Astrocyte (in vitro differentiated cells and primary cell): ENCODE results near the gene FCN1. TPM values are rescaled to one million over a fixed set of nuclear protein-coding genes. Genes with fewer than 3 reads are reported as not detected.

ENCODE experiments used
- DNase-seq: peaks from one replicate; pipeline ENCODE4 v3.0.0-alpha.2; 2010; ENCODE audit warnings: low read depth
- FAIRE-seq: peaks from 2 replicates; lab custom pipeline; 2011; peaks lifted over from hg19 to GRCh38; lab: Jason Lieb, UNC
- H2AFZ ChIP-seq: 2 replicates; pipeline ENCODE4 v1.6.0; 2012; ENCODE audit warnings: low read depth, low read length, inconsistent platforms
- H3K27ac ChIP-seq: 2 replicates; pipeline ENCODE4 v1.5.1; 2011; ENCODE audit warnings: low read depth, low read length, inconsistent platforms
- H3K27me3 ChIP-seq: 2 replicates; pipeline ENCODE4 v1.6.0; 2011; ENCODE audit warnings: low read length, inconsistent platforms; ENCODE audit not compliant: insufficient read depth
- H3K36me3 ChIP-seq: 2 replicates; pipeline ENCODE4 v1.5.1; 2011; ENCODE audit warnings: low read length, inconsistent platforms; ENCODE audit not compliant: insufficient read depth
- H3K4me1 ChIP-seq: 2 replicates; pipeline ENCODE4 v1.5.1; 2011; ENCODE audit warnings: low read length, inconsistent platforms; ENCODE audit not compliant: insufficient read depth
- H3K4me2 ChIP-seq: 2 replicates; pipeline ENCODE4 v1.6.0; 2012; ENCODE audit warnings: low read length, inconsistent platforms
- H3K4me3 ChIP-seq: 2 replicates; pipeline ENCODE4 v1.5.1; 2011; ENCODE audit warnings: low read depth, mild to moderate bottlenecking, low read length, inconsistent platforms; ENCODE audit not compliant: insufficient read depth
- H3K79me2 ChIP-seq: 2 replicates; pipeline ENCODE4 v1.6.0; 2012; ENCODE audit warnings: mild to moderate bottlenecking, low read length, inconsistent platforms; ENCODE audit not compliant: insufficient read depth
- H3K9ac ChIP-seq: 2 replicates; pipeline ENCODE4 v1.6.0; 2012; ENCODE audit warnings: mild to moderate bottlenecking, low read length, inconsistent platforms
- H3K9me3 ChIP-seq: 2 replicates; pipeline ENCODE4 v1.5.1; 2012; ENCODE audit warnings: low read depth, mild to moderate bottlenecking, low read length, inconsistent platforms; ENCODE audit not compliant: insufficient read depth
- H4K20me1 ChIP-seq: 2 replicates; pipeline ENCODE4 v1.6.0; 2012; ENCODE audit warnings: low read length, inconsistent platforms; ENCODE audit not compliant: insufficient read depth
- H3K27ac Mint-ChIP-seq: one replicate; pipeline ENCODE4 v1.8.0; 2021; ENCODE audit warnings: mild to moderate bottlenecking, mixed read lengths; ENCODE audit not compliant: unreplicated experiment
- H3K27me3 Mint-ChIP-seq: one replicate; pipeline ENCODE4 v1.8.0; 2021; ENCODE audit warnings: low read depth, mixed read lengths; ENCODE audit not compliant: unreplicated experiment
- H3K36me3 Mint-ChIP-seq: one replicate; pipeline ENCODE4 v1.8.0; 2021; ENCODE audit warnings: low read depth, mixed read lengths; ENCODE audit not compliant: unreplicated experiment
- H3K4me1 Mint-ChIP-seq: one replicate; pipeline ENCODE4 v1.8.0; 2021; ENCODE audit warnings: low read depth, mixed read lengths; ENCODE audit not compliant: unreplicated experiment
- H3K4me3 Mint-ChIP-seq: one replicate; pipeline ENCODE4 v1.8.0; 2021; ENCODE audit warnings: mild to moderate bottlenecking, moderate library complexity, mixed read lengths; ENCODE audit not compliant: unreplicated experiment
- H3K9me3 Mint-ChIP-seq: one replicate; pipeline ENCODE4 v1.8.0; 2021; ENCODE audit warnings: mild to moderate bottlenecking, mixed read lengths; ENCODE audit not compliant: unreplicated experiment
- EZH2 ChIP-seq: IDR thresholded peaks from 2 replicates; pipeline ENCODE4 v1.6.1; 2012; ENCODE audit warnings: mild to moderate bottlenecking, low read length, inconsistent platforms; ENCODE audit not compliant: insufficient read depth
- total RNA-seq: library from RNA; stranded (reverse); gene quantifications from 2 replicates; pipeline ENCODE4 v1.2.1, GENCODE V29; 2021
- TF ChIP-seq, protein P1 (sequence below): IDR thresholded peaks from 2 replicates; pipeline ENCODE4 v1.5.1; 2011; ENCODE audit warnings: low read depth, mild to moderate bottlenecking, inconsistent platforms, low read length, moderate library complexity; ENCODE audit not compliant: insufficient read depth

FCN1 gene
- total RNA-seq, 1 donor from 2014 or later: not detected

- Histone ChIP-seq H4K20me1 (no peaks in the 10 kb centered on the region), H3K79me2 (no peaks in the 10 kb centered on the region), H2AFZ (no peak overlapping the region), H3K27ac (no peak overlapping the region), H3K9ac (no peak overlapping the region), H3K9me3 (no peaks in the 10 kb centered on the region), H3K36me3 (no peaks in the 10 kb centered on the region), H3K4me2 (no peak overlapping the region), H3K27me3 (peaks cover 23% of the 10 kb centered on the region), H3K4me1 (no peaks in the 10 kb centered on the region), H3K4me3 (no peak overlapping the region)
- Mint-ChIP-seq H3K4me1 (no peaks in the 10 kb centered on the region), H3K27ac (no peak overlapping the region), H3K27me3 (peaks cover 56% of the 10 kb centered on the region), H3K4me3 (no peak overlapping the region), H3K36me3 (no peaks in the 10 kb centered on the region), H3K9me3 (peaks cover 1% of the 10 kb centered on the region)
- TF ChIP-seq, protein P1, sequence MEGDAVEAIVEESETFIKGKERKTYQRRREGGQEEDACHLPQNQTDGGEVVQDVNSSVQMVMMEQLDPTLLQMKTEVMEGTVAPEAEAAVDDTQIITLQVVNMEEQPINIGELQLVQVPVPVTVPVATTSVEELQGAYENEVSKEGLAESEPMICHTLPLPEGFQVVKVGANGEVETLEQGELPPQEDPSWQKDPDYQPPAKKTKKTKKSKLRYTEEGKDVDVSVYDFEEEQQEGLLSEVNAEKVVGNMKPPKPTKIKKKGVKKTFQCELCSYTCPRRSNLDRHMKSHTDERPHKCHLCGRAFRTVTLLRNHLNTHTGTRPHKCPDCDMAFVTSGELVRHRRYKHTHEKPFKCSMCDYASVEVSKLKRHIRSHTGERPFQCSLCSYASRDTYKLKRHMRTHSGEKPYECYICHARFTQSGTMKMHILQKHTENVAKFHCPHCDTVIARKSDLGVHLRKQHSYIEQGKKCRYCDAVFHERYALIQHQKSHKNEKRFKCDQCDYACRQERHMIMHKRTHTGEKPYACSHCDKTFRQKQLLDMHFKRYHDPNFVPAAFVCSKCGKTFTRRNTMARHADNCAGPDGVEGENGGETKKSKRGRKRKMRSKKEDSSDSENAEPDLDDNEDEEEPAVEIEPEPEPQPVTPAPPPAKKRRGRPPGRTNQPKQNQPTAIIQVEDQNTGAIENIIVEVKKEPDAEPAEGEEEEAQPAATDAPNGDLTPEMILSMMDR: no peak
- TF ChIP-seq EZH2: no peak
- DNase-seq: no peak
- no peak for FAIRE-seq
These were observed 21.5 kb upstream of the FCN1 start for GRCh38 chr9:134939080-134939733.

- Histone ChIP-seq H3K4me3 (no peak overlapping the region), H3K4me1 (no peaks in the 10 kb centered on the region), H2AFZ (no peak overlapping the region), H3K79me2 (no peaks in the 10 kb centered on the region), H3K36me3 (no peaks in the 10 kb centered on the region), H4K20me1 (no peaks in the 10 kb centered on the region), H3K4me2 (no peak overlapping the region), H3K9me3 (no peaks in the 10 kb centered on the region), H3K27ac (no peak overlapping the region), H3K9ac (no peak overlapping the region), H3K27me3 (peaks cover 23% of the 10 kb centered on the region)
- Mint-ChIP-seq H3K36me3 (no peaks in the 10 kb centered on the region), H3K9me3 (peaks cover 1% of the 10 kb centered on the region), H3K4me3 (no peak overlapping the region), H3K27ac (no peak overlapping the region), H3K4me1 (no peaks in the 10 kb centered on the region), H3K27me3 (peaks cover 62% of the 10 kb centered on the region)
- TF ChIP-seq, protein P1: no peak
- TF ChIP-seq EZH2: no peak
- DNase-seq (no peak), FAIRE-seq (no peak)
These were observed 20.8 kb upstream of the FCN1 start for GRCh38 chr9:134938346-134939079.
